ES-I3 (cell line): ENCODE data around the gene C12orf75.
"Not testable (repeated sequence)": the region's sequence is repeated elsewhere in the genome, so short reads cannot be mapped to it uniquely, and the experiment has no call there.

Source experiments
- H3K36me3 ChIP-seq: 2 replicates; pipeline ENCODE4 v1.6.1; 2013; ENCODE audit warnings: mild to moderate bottlenecking, low read length, control low read depth, moderate library complexity; ENCODE audit not compliant: insufficient read depth
- H3K4me1 ChIP-seq: 2 replicates; pipeline ENCODE4 v1.6.1; 2013; ENCODE audit warnings: mild to moderate bottlenecking, control low read depth, low read length; ENCODE audit not compliant: insufficient read depth
- H3K9ac ChIP-seq: 2 replicates; pipeline ENCODE4 v1.6.1; 2013; ENCODE audit warnings: low read depth, mild to moderate bottlenecking, low read length, moderate library complexity
- H3K9me3 ChIP-seq: 2 replicates; pipeline ENCODE4 v1.6.1; 2013; ENCODE audit warnings: mild to moderate bottlenecking, low read length, moderate library complexity; ENCODE audit not compliant: control insufficient read depth, insufficient read depth

C12orf75 gene

GRCh38 chr12:105336411-105336810 is 5.9 kb downstream of the C12orf75 start:
- H3K36me3 ChIP-seq = no peaks in the 10 kb centered on the region
- peaks cover 33% of the 10 kb centered on the region for H3K4me1 ChIP-seq
- H3K9me3 ChIP-seq = no peaks in the 10 kb centered on the region; the same call in 1 of the 2 replicates
- no peak overlapping the region for H3K9ac ChIP-seq

GRCh38 chr12:105337391-105337790 is 6.9 kb downstream of the C12orf75 start:
- Histone ChIP-seq H3K9me3 (no peaks in the 10 kb centered on the region; the same call in 1 of the 2 replicates), H3K4me1 (peaks cover 27% of the 10 kb centered on the region), H3K36me3 (no peaks in the 10 kb centered on the region; the same call in 1 of the 2 replicates), H3K9ac (no peak overlapping the region)

GRCh38 chr12:105338966-105339365 is 8.5 kb downstream of the C12orf75 start:
- no peaks in the 10 kb centered on the region; the same call in 1 of the 2 replicates for H3K9me3 ChIP-seq
- H3K9ac ChIP-seq = no peak overlapping the region
- H3K4me1 ChIP-seq = peaks cover 22% of the 10 kb centered on the region
- no peaks in the 10 kb centered on the region; the same call in 1 of the 2 replicates for H3K36me3 ChIP-seq

GRCh38 chr12:105341010-105341409 is 10.5 kb downstream of the C12orf75 start:
- H3K9ac ChIP-seq = no peak overlapping the region
- H3K4me1 ChIP-seq = 0 out of 2 replicates have a peak, but pooled peaks cover 5% of the 10 kb centered on the region
- no peaks in the 10 kb centered on the region; the same call in 1 of the 2 replicates for H3K9me3 ChIP-seq
- no peaks in the 10 kb centered on the region; the same call in 1 of the 2 replicates for H3K36me3 ChIP-seq

- not testable (repeated sequence) for H3K9me3 ChIP-seq, H3K36me3 ChIP-seq, H3K9ac ChIP-seq, H3K4me1 ChIP-seq
These were observed 11.1 kb downstream of the C12orf75 start for GRCh38 chr12:105341620-105342019.

- Histone ChIP-seq H3K4me1 (0 out of 2 replicates have a peak, but pooled peaks cover 5% of the 10 kb centered on the region), H3K36me3 (no peaks in the 10 kb centered on the region; the same call in 1 of the 2 replicates), H3K9me3 (no peaks in the 10 kb centered on the region; the same call in 1 of the 2 replicates), H3K9ac (no peak overlapping the region)
These were observed 12.0 kb downstream of the C12orf75 start for GRCh38 chr12:105342464-105342863.

- Histone ChIP-seq H3K4me1 (0 out of 2 replicates have a peak, but pooled peaks cover 5% of the 10 kb centered on the region), H3K9me3 (no peaks in the 10 kb centered on the region; the same call in 1 of the 2 replicates), H3K36me3 (no peaks in the 10 kb centered on the region; the same call in 1 of the 2 replicates), H3K9ac (no peak overlapping the region)
These were observed 13.3 kb downstream of the C12orf75 start for GRCh38 chr12:105343836-105344235.

GRCh38 chr12:105347499-105347898 is 17.0 kb downstream of the C12orf75 start:
- Histone ChIP-seq H3K4me1 (peaks cover 11% of the 10 kb centered on the region), H3K9ac (no peak overlapping the region), H3K9me3 (no peaks in the 10 kb centered on the region), H3K36me3 (no peaks in the 10 kb centered on the region)

- Histone ChIP-seq H3K9ac (no peak overlapping the region), H3K4me1 (peaks cover 17% of the 10 kb centered on the region), H3K36me3 (no peaks in the 10 kb centered on the region), H3K9me3 (no peaks in the 10 kb centered on the region)
These were observed 17.7 kb downstream of the C12orf75 start for GRCh38 chr12:105348142-105348541.

GRCh38 chr12:105348561-105348960 is 18.1 kb downstream of the C12orf75 start:
- Histone ChIP-seq H3K9ac (no peak overlapping the region), H3K4me1 (peaks cover 16% of the 10 kb centered on the region), H3K36me3 (no peaks in the 10 kb centered on the region)

GRCh38 chr12:105349138-105349537 is 18.6 kb downstream of the C12orf75 start:
- no peak overlapping the region for H3K9ac ChIP-seq
- H3K9me3 ChIP-seq = no peaks in the 10 kb centered on the region
- H3K36me3 ChIP-seq = no peaks in the 10 kb centered on the region
- H3K4me1 ChIP-seq = peaks cover 11% of the 10 kb centered on the region

More at GRCh38 chr12:105348561-105348960, 18.1 kb downstream of the C12orf75 start:
- no peaks in the 10 kb centered on the region for H3K9me3 ChIP-seq

GRCh38 chr12:105351523-105351922 is 21.0 kb downstream of the C12orf75 start:
- peaks cover 11% of the 10 kb centered on the region for H3K4me1 ChIP-seq
- H3K36me3 ChIP-seq = no peaks in the 10 kb centered on the region
- H3K9me3 ChIP-seq = no peaks in the 10 kb centered on the region
- H3K9ac ChIP-seq = no peak overlapping the region

- H3K4me1 ChIP-seq = peaks cover 11% of the 10 kb centered on the region
- no peak overlapping the region for H3K9ac ChIP-seq
- no peaks in the 10 kb centered on the region for H3K9me3 ChIP-seq
- no peaks in the 10 kb centered on the region for H3K36me3 ChIP-seq
These were observed 21.6 kb downstream of the C12orf75 start for GRCh38 chr12:105352052-105352451.

- no peaks in the 10 kb centered on the region for H3K9me3 ChIP-seq
- H3K4me1 ChIP-seq = peaks cover 11% of the 10 kb centered on the region
- H3K9ac ChIP-seq = no peak overlapping the region
- H3K36me3 ChIP-seq = no peaks in the 10 kb centered on the region
These were observed 22.6 kb downstream of the C12orf75 start for GRCh38 chr12:105352940-105353635.

GRCh38 chr12:105355752-105356151 is 25.3 kb downstream of the C12orf75 start:
- peaks cover 11% of the 10 kb centered on the region for H3K4me1 ChIP-seq
- H3K9me3 ChIP-seq = no peaks in the 10 kb centered on the region
- no peaks in the 10 kb centered on the region for H3K36me3 ChIP-seq
- no peak overlapping the region for H3K9ac ChIP-seq
